Gastroesophageal sphincter (tissue), 4 donors: ENCODE data around the gene SLC25A15. TPM values are rescaled to one million over a fixed set of nuclear protein-coding genes. Genes with fewer than 3 reads are reported as not detected.

ENCODE experiments used
- ATAC-seq: fragments of 150-250 bp; one replicate; pipeline ENCODE4 v1.9.1; 2016; ENCODE audit warnings: mild to moderate bottlenecking, moderate library complexity
- H3K27ac ChIP-seq, 4 donors: fragments of 200-600 bp; sonication (generic) in 3 of 4; 1 replicate in 3 of 4; 2 replicates in 1 of 4; pipeline ENCODE4 v1.5.1; 2016 to 2019
- H3K27me3 ChIP-seq: fragments of 200-600 bp; sonication (generic); one replicate; pipeline ENCODE4 v1.5.1; 2019
- H3K36me3 ChIP-seq, 2 donors: fragments of 200-600 bp; sonication (generic); one replicate each; pipeline ENCODE4 v1.5.1; 2019; ENCODE audit warnings: control low read depth in 1 of 2
- H3K4me1 ChIP-seq, 3 donors: fragments of 200-600 bp; sonication (generic); 1 replicate in 2 of 3; 2 replicates in 1 of 3; pipeline ENCODE4 v1.5.1; 2016 to 2019; ENCODE audit warnings: control low read depth in 2 of 3
- H3K4me3 ChIP-seq, 2 donors: fragments of 200-600 bp; sonication (generic); one replicate each; pipeline ENCODE4 v1.5.1; 2019; ENCODE audit warnings: mild to moderate bottlenecking in 1 of 2, moderate library complexity in 1 of 2
- H3K9me3 ChIP-seq, 3 donors: fragments of 200-600 bp; sonication (generic); one replicate each; pipeline ENCODE4 v1.5.1; 2017 to 2019; ENCODE audit warnings: control low read depth in 2 of 3
- CTCF ChIP-seq, 4 experiments: fragments of 200-600 bp in 2 of 4; fragments of 450-650 bp in 2 of 4; sonication (generic) in 1 of 4; IDR thresholded peaks; one replicate each; pipeline ENCODE4 v1.5.1; 2017 to 2019; ENCODE audit warnings: antibody characterized with exemption in 4 of 4, mild to moderate bottlenecking in 2 of 4, moderate library complexity in 2 of 4
- EP300 ChIP-seq: sonication (generic); formaldehyde crosslinking; IDR thresholded peaks from one replicate; pipeline ENCODE4 v1.6.1; 2017; ENCODE audit warnings: antibody characterized with exemption, mild to moderate bottlenecking
- POLR2A ChIP-seq, 2 donors: fragments of 450-650 bp; IDR thresholded peaks; one replicate each; pipeline ENCODE4 v1.6.1; 2017; ENCODE audit warnings: antibody characterized with exemption in 2 of 2, mild to moderate bottlenecking in 2 of 2, moderate library complexity in 1 of 2
- POLR2AphosphoS5 ChIP-seq: sonication (generic); formaldehyde crosslinking; IDR thresholded peaks from one replicate; pipeline ENCODE4 v1.6.1; 2017; ENCODE audit warnings: antibody characterized with exemption
- WGBS, 2 donors: methylation state at CpG; one replicate each; pipeline ENCODE4 v1.1.5; 2018; ENCODE audit warnings: low coverage in 1 of 2; 5-methylcytosine and 5-hydroxymethylcytosine counted together
- total RNA-seq, 4 donors: library from RNA; depleted of rRNA; stranded (reverse); fragments of >200 nt; gene quantifications; one replicate each; pipeline ENCODE4 v1.1.0, GENCODE V29; 2016

The SLC25A15 gene
- total RNA-seq, 4 donors from 2014 or later: 1.8 to 14.4 (median 3.0) TPM

GRCh38 chr13:40801255-40802217 is 12.1 kb downstream of the SLC25A15 start:
- H3K4me3 ChIP-seq: no peak overlapping the region
- 75 to 79% methylated on average over 5 of the region's 6 CpGs for WGBS, 2 donors
- no peak for ATAC-seq
- no peak overlapping the region for H3K27ac ChIP-seq
- H3K27me3 ChIP-seq: no peaks in the 10 kb centered on the region
- H3K36me3 ChIP-seq: peaks cover 0 to 92% of the 10 kb centered on the region in 2 donors
- no peaks in the 10 kb centered on the region for H3K4me1 ChIP-seq
- TF ChIP-seq POLR2A (IDR thresholded peaks at IDR 0.05) (no peak), POLR2AphosphoS5 (no peak), CTCF (IDR thresholded peaks at IDR 0.05) (no peak), EP300 (no peak)
- no peaks in the 10 kb centered on the region for H3K9me3 ChIP-seq

GRCh38 chr13:40803316-40803715 is 13.9 kb downstream of the SLC25A15 start:
- 90 to 100% methylated on average over 2 of the region's 5 CpGs for WGBS, 2 donors
- no peaks in the 10 kb centered on the region for H3K27me3 ChIP-seq

GRCh38 chr13:40806241-40806640 is 16.8 kb downstream of the SLC25A15 start:
- Histone ChIP-seq H3K9me3 (no peaks in the 10 kb centered on the region), H3K4me3 (no peak overlapping the region), H3K4me1 (no peaks in the 10 kb centered on the region), H3K36me3 (peaks cover 0 to 97% of the 10 kb centered on the region in 2 donors), H3K27ac (no peak overlapping the region), H3K27me3 (no peaks in the 10 kb centered on the region)
- no peak for TF ChIP-seq EP300
- TF ChIP-seq POLR2A (IDR thresholded peaks at IDR 0.05): no peak
- no peak for TF ChIP-seq POLR2AphosphoS5
- TF ChIP-seq CTCF (IDR thresholded peaks at IDR 0.05): no peak
- 67 to 78% methylated on average over 1 of the region's 1 CpG for WGBS, 2 donors
- no peak for ATAC-seq

More at GRCh38 chr13:40803316-40803715, 13.9 kb downstream of the SLC25A15 start:
- no peak for ATAC-seq
- H3K36me3 ChIP-seq: peaks cover 0 to 97% of the 10 kb centered on the region in 2 donors
- H3K4me1 ChIP-seq: no peaks in the 10 kb centered on the region
- no peaks in the 10 kb centered on the region for H3K9me3 ChIP-seq
- H3K4me3 ChIP-seq: no peak overlapping the region
- H3K27ac ChIP-seq: no peak overlapping the region
- TF ChIP-seq POLR2AphosphoS5 (no peak), POLR2A (IDR thresholded peaks at IDR 0.05) (no peak), CTCF (IDR thresholded peaks at IDR 0.05) (no peak), EP300 (no peak)

GRCh38 chr13:40809471-40809870 is 20.1 kb downstream of the SLC25A15 start:
- Histone ChIP-seq H3K4me3 (no peak overlapping the region), H3K27me3 (no peaks in the 10 kb centered on the region), H3K4me1 (no peaks in the 10 kb centered on the region), H3K36me3 (peaks cover 0 to 94% of the 10 kb centered on the region in 2 donors), H3K9me3 (no peaks in the 10 kb centered on the region), H3K27ac (no peak overlapping the region)
- no peak for ATAC-seq
- 96 to 100% methylated on average over 3 to 5 of the region's 5 CpGs for WGBS, 2 donors
- no peak for TF ChIP-seq POLR2AphosphoS5
- TF ChIP-seq POLR2A (IDR thresholded peaks at IDR 0.05): no peak
- TF ChIP-seq CTCF (IDR thresholded peaks at IDR 0.05): no peak
- no peak for TF ChIP-seq EP300
